OCI-LY1 (cell line): ENCODE measurements around the gene CBFA2T2.

Experiments used
- H2AFZ ChIP-seq: fragments of 200-600 bp; sonication (generic), shearing (Covaris generic); 2 replicates; pipeline ENCODE4 v1.6.0; 2014; ENCODE audit warnings: antibody characterized with exemption, mild to moderate bottlenecking, low read length
- H3F3A ChIP-seq: fragments of 200-600 bp; sonication (generic), shearing (Covaris generic); 2 replicates; pipeline ENCODE4 v1.6.0; 2014; ENCODE audit warnings: mild to moderate bottlenecking, antibody characterized with exemption, low read length, moderate library complexity; ENCODE audit not compliant: insufficient read depth
- H3K27ac ChIP-seq: fragments of 200-600 bp; sonication (generic); 2 replicates; pipeline ENCODE4 v1.5.1; 2014; ENCODE audit warnings: low read length, mixed run types, mild to moderate bottlenecking, low read depth; ENCODE audit not compliant: poor library complexity, severe bottlenecking
- H3K27me3 ChIP-seq: fragments of 200-600 bp; sonication (generic); 2 replicates; pipeline ENCODE4 v1.6.0; 2014; ENCODE audit warnings: antibody characterized with exemption, mild to moderate bottlenecking, low read length, moderate library complexity; ENCODE audit not compliant: insufficient read depth
- H3K36me3 ChIP-seq: fragments of 200-600 bp; sonication (generic); 2 replicates; pipeline ENCODE4 v1.6.1; 2014; ENCODE audit warnings: mild to moderate bottlenecking, antibody characterized with exemption, low read length, moderate library complexity, mixed read lengths; ENCODE audit not compliant: insufficient read depth
- H3K4me1 ChIP-seq: fragments of 200-600 bp; sonication (generic); 2 replicates; pipeline ENCODE4 v1.5.1; 2014; ENCODE audit warnings: mild to moderate bottlenecking, low read length, moderate library complexity; ENCODE audit not compliant: insufficient read depth, severe bottlenecking
- H3K4me2 ChIP-seq: fragments of 200-600 bp; sonication (generic), shearing (Covaris generic); 2 replicates; pipeline ENCODE4 v1.6.1; 2014; ENCODE audit warnings: low read length
- H3K4me3 ChIP-seq: fragments of 200-600 bp; sonication (generic); 2 replicates; pipeline ENCODE4 v1.5.1; 2014; ENCODE audit warnings: low read length, low read depth, mild to moderate bottlenecking, mixed read lengths; ENCODE audit not compliant: poor library complexity, severe bottlenecking
- H3K79me2 ChIP-seq: fragments of 200-600 bp; shearing (Covaris generic); 2 replicates; pipeline ENCODE4 v1.6.1; 2016; ENCODE audit warnings: mixed run types, low read length, mixed read lengths; ENCODE audit not compliant: insufficient read depth
- H3K9ac ChIP-seq: fragments of 200-600 bp; sonication (generic), shearing (Covaris generic); 2 replicates; pipeline ENCODE4 v1.6.1; 2014; ENCODE audit warnings: mild to moderate bottlenecking, low read length, mixed read lengths
- H3K9me2 ChIP-seq: fragments of 200-600 bp; sonication (generic), shearing (Covaris generic); 2 replicates; pipeline ENCODE4 v1.6.1; 2014; ENCODE audit warnings: low read depth, mild to moderate bottlenecking, low read length, mixed read lengths
- H3K9me3 ChIP-seq: fragments of 200-600 bp; shearing (Covaris generic); 2 replicates; pipeline ENCODE4 v1.6.1; 2014; ENCODE audit warnings: low read length, mixed read lengths
- H4K20me1 ChIP-seq: fragments of 200-600 bp; sonication (generic), shearing (Covaris generic); 2 replicates; pipeline ENCODE4 v1.6.0; 2016; ENCODE audit warnings: mild to moderate bottlenecking, low read length; ENCODE audit not compliant: insufficient read depth
- EZH2 ChIP-seq: fragments of 200-600 bp; sonication (generic), shearing (Covaris generic); IDR thresholded peaks from 2 replicates; pipeline ENCODE4 v1.8.0; 2017; ENCODE audit warnings: borderline replicate concordance, mixed run types, mild to moderate bottlenecking, antibody characterized with exemption, low read length, moderate library complexity, mixed read lengths
- TF ChIP-seq, protein P1 (sequence below): fragments of 200-600 bp; sonication (generic), shearing (Covaris generic); IDR thresholded peaks from 2 replicates; pipeline ENCODE4 v1.5.1; 2017; ENCODE audit warnings: mild to moderate bottlenecking, antibody characterized with exemption, low read length, moderate library complexity, mixed read lengths

The CBFA2T2 gene

DNA sequence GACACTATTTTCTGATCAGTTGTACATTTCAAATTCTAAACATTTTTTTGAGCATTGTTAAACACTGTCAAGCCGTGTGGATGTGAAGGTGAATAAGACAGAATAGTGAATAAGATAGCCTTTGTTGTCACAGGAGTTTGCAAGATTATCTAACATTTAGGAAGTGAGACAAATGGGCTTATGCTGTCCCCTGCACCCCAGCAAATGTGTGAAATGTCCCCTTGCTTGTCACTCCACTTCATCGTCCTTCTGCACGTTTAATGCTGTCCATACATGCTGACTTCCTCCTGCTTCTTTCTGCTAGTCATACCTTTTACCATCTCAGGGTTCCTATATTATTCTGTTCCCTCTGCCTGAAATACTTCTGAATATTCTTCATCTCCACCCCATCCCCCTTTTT lies 62.6 kb downstream of the CBFA2T2 start:
- H3K79me2 ChIP-seq, result no peaks in the 10 kb centered on the region
- peaks cover 4% of the 10 kb centered on the region; the same call in 1 of the 2 replicates for H3F3A ChIP-seq
- no peak overlapping the region; the same call in 1 of the 2 replicates for H3K9ac ChIP-seq
- no peak overlapping the region for H2AFZ ChIP-seq
- H3K9me2 ChIP-seq, result no peaks in the 10 kb centered on the region
- peak overlapping the region; percentile 98 for H3K27ac ChIP-seq
- H3K27me3 ChIP-seq, result no peaks in the 10 kb centered on the region
- H3K36me3 ChIP-seq, result no peaks in the 10 kb centered on the region; the same call in 1 of the 2 replicates
- H4K20me1 ChIP-seq, result no peaks in the 10 kb centered on the region
- TF ChIP-seq, protein P1, sequence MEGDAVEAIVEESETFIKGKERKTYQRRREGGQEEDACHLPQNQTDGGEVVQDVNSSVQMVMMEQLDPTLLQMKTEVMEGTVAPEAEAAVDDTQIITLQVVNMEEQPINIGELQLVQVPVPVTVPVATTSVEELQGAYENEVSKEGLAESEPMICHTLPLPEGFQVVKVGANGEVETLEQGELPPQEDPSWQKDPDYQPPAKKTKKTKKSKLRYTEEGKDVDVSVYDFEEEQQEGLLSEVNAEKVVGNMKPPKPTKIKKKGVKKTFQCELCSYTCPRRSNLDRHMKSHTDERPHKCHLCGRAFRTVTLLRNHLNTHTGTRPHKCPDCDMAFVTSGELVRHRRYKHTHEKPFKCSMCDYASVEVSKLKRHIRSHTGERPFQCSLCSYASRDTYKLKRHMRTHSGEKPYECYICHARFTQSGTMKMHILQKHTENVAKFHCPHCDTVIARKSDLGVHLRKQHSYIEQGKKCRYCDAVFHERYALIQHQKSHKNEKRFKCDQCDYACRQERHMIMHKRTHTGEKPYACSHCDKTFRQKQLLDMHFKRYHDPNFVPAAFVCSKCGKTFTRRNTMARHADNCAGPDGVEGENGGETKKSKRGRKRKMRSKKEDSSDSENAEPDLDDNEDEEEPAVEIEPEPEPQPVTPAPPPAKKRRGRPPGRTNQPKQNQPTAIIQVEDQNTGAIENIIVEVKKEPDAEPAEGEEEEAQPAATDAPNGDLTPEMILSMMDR, result no peak
- peaks cover 51% of the 10 kb centered on the region for H3K4me1 ChIP-seq
- H3K9me3 ChIP-seq, result no peaks in the 10 kb centered on the region
- H3K4me2 ChIP-seq, result peak overlapping the region; percentile 4; the same call in 1 of the 2 replicates
- no peak overlapping the region for H3K4me3 ChIP-seq

DNA sequence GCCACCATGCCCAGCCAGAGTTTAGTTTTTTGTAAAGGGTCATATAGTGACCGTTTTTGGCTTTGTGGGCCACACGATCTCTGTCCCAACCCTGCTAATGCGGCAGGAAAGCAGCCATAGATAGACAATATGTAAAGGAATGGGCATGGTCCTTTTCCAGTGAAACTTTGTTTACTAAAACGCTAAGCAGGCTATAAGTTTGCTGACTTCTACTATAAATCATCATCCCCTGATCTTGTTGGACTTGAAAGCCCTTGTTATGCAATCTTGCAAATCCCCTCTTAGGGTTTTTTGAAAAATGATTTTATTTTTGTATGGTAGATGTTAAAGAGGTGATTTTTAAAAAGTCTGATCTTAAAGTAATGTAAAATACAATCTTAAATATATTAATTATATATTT lies 63.6 kb downstream of the CBFA2T2 start:
- H3K9ac ChIP-seq, result no peak overlapping the region
- H3K27ac ChIP-seq, result peak overlapping the region; percentile 98
- no peaks in the 10 kb centered on the region for H3K27me3 ChIP-seq
- no peak overlapping the region for H2AFZ ChIP-seq
- no peak overlapping the region for H3K4me2 ChIP-seq
- peaks cover 47% of the 10 kb centered on the region for H3K4me1 ChIP-seq
- no peaks in the 10 kb centered on the region for H3K9me2 ChIP-seq
- H3K4me3 ChIP-seq, result no peak overlapping the region
- TF ChIP-seq EZH2, result no peak
- TF ChIP-seq, protein P1, result no peak
- H3K36me3 ChIP-seq, result no peaks in the 10 kb centered on the region; the same call in 1 of the 2 replicates
- H3F3A ChIP-seq, result peaks cover 4% of the 10 kb centered on the region; the same call in 1 of the 2 replicates
- H3K9me3 ChIP-seq, result no peaks in the 10 kb centered on the region
- H3K79me2 ChIP-seq, result no peaks in the 10 kb centered on the region
- no peaks in the 10 kb centered on the region for H4K20me1 ChIP-seq

DNA sequence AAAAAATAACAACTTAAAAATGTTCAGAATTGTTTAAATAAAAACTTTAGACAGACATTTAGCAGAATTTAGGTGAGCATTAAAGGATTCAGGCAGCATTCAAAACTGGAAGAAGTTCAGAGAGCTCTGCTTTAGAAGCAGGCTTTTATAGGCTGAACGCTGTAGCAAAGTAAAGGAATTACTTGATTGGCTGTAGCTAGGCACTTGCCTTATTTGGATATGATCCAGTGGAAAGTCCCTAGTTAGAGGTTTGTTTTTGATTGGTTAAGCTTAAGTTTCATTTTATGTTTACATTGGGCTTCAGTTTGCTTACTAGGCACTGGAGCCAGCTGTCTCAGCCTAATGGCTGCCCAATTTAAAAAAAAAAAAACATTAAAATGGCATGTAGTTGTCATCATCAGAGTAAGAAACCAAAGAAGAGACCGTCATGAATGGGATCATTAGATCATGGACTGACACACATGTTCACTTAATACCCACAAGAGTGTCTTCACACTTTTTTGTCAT lies 65.1 kb downstream of the CBFA2T2 start:
- H3K79me2 ChIP-seq, result no peaks in the 10 kb centered on the region
- no peaks in the 10 kb centered on the region for H3K27me3 ChIP-seq
- no peaks in the 10 kb centered on the region for H3K9me3 ChIP-seq
- no peaks in the 10 kb centered on the region for H3K9me2 ChIP-seq
- peak overlapping the region; percentile 38 for H3K4me3 ChIP-seq
- H3K4me2 ChIP-seq, result peak overlapping the region; percentile 52
- peaks cover 4% of the 10 kb centered on the region; the same call in 1 of the 2 replicates for H3F3A ChIP-seq
- H3K27ac ChIP-seq, result peak overlapping the region; percentile 98
- peak overlapping the region; percentile 55 for H3K9ac ChIP-seq
- no peaks in the 10 kb centered on the region; the same call in 1 of the 2 replicates for H3K36me3 ChIP-seq
- peaks cover 50% of the 10 kb centered on the region for H3K4me1 ChIP-seq
- TF ChIP-seq, protein P1, result no peak
- no peak for TF ChIP-seq EZH2
- H4K20me1 ChIP-seq, result no peaks in the 10 kb centered on the region
- H2AFZ ChIP-seq, result no peak overlapping the region
